ENCODE measurements around the gene ZFPL1. TPM values are rescaled to one million over a fixed set of nuclear protein-coding genes. Genes with fewer than 3 reads are reported as not detected.

ZFPL1 gene
- total and polyA plus RNA-seq, 3 experiments from 2014 or later: 24.4 to 33.5 (median 30.8) TPM

GRCh38 chr11:65129649-65130441 is 45.8 kb downstream of the ZFPL1 start:
- H3K4me3 Mint-ChIP-seq: peak overlapping the region in 1 of 7 donors; percentile 64
- H3K27me3 Mint-ChIP-seq: peaks cover 0 to under 1% of the 10 kb centered on the region in 2 donors
- ChIA-PET POLR2A (interaction anchor here (0.6 kb wide), 1 partner anchor 1291 kb away, joined by 4 read pairs; the partner anchor contains the start of gene NPAS4), CTCF (interaction anchor here (0.9 to 2.4 kb wide), 3 partner anchors 8 to 18 kb away, joined by 3 to 10 read pairs (median 3); partner anchors contain the start of genes FAU, MRPL49, TM7SF2 and ZNHIT2)
- no peaks in the 10 kb centered on the region for H3K9me3 ChIP-seq (ENCODE audit: low read length)
- H3K27ac ChIP-seq (ENCODE audit: low read depth, low read length): no peak overlapping the region
- no peak overlapping the region for H3K4me3 ChIP-seq (ENCODE audit: low read length)
- peaks cover 16 to 34% (median 17%) of the 10 kb centered on the region in 3 donors for H3K4me1 Mint-ChIP-seq
- H3K27me3 ChIP-seq (ENCODE audit: insufficient read depth, low read length, poor library complexity, severe bottlenecking): no peaks in the 10 kb centered on the region
- H3K27ac Mint-ChIP-seq: peak overlapping the region in 1 of 8 donors; percentile 52
- H3K9me3 Mint-ChIP-seq: no peaks in the 10 kb centered on the region
- peaks cover 0 to 95% (median 7%) of the 10 kb centered on the region in 3 donors for H3K36me3 Mint-ChIP-seq
- peaks cover 66% of the 10 kb centered on the region for H3K36me3 ChIP-seq (ENCODE audit: insufficient read depth, low read length)
- peak in 1 of 5 donors; percentile 44 for DNase-seq
- peaks cover 15% of the 10 kb centered on the region for H3K4me1 ChIP-seq (ENCODE audit: insufficient read depth, low read length)

GRCh38 chr11:65130631-65131416 is 46.8 kb downstream of the ZFPL1 start:
- peaks cover 0 to 3% of the 10 kb centered on the region in 2 donors for H3K27me3 Mint-ChIP-seq
- Histone ChIP-seq H3K27ac (ENCODE audit: low read depth, low read length) (no peak overlapping the region), H3K36me3 (ENCODE audit: insufficient read depth, low read length) (peaks cover 57% of the 10 kb centered on the region), H3K4me3 (ENCODE audit: low read length) (no peak overlapping the region), H3K4me1 (ENCODE audit: insufficient read depth, low read length) (peaks cover 21% of the 10 kb centered on the region), H3K9me3 (ENCODE audit: low read length) (no peaks in the 10 kb centered on the region), H3K27me3 (ENCODE audit: insufficient read depth, low read length, poor library complexity, severe bottlenecking) (no peaks in the 10 kb centered on the region)
- POLR2A ChIA-PET: interaction anchor here (1.0 to 1.8 kb wide), 2 partner anchors 9 to 13 kb away, joined by 4 to 11 read pairs; partner anchors contain the start of genes FAU, MRPL49 and ZNHIT2
- CTCF ChIA-PET: interaction anchor here (0.9 to 2.4 kb wide), 7 partner anchors 9 to 50 kb away, joined by 3 to 10 read pairs (median 5); partner anchors contain the start of genes CAPN1, FAU, MRPL49 and TM7SF2
- H3K4me1 Mint-ChIP-seq: peaks cover 24 to 43% (median 27%) of the 10 kb centered on the region in 3 donors
- peak in 1 of 5 donors; percentile 38 for DNase-seq
- peaks cover 0 to 88% (median 5%) of the 10 kb centered on the region in 3 donors for H3K36me3 Mint-ChIP-seq
- peak overlapping the region in 6 of 8 donors; percentile 26 to 92 (median 56) for H3K27ac Mint-ChIP-seq
- H3K9me3 Mint-ChIP-seq: no peaks in the 10 kb centered on the region
- peak overlapping the region in 4 of 7 donors; percentile 20 to 99 (median 50) for H3K4me3 Mint-ChIP-seq

- no peak overlapping the region for H3K4me3 ChIP-seq (ENCODE audit: low read length)
- Mint-ChIP-seq H3K36me3 (peaks cover 0 to 83% (median 5%) of the 10 kb centered on the region in 3 donors), H3K4me3 (peak overlapping the region in 4 of 7 donors; percentile 20 to 99 (median 50)), H3K9me3 (no peaks in the 10 kb centered on the region), H3K4me1 (peaks cover 30 to 49% (median 32%) of the 10 kb centered on the region in 3 donors), H3K27me3 (peaks cover 0 to 4% of the 10 kb centered on the region in 2 donors), H3K27ac (peak overlapping the region in 7 of 8 donors; percentile 14 to 92 (median 42))
- POLR2A ChIA-PET: interaction anchor here (1.0 to 1.8 kb wide), 2 partner anchors 9 to 14 kb away, joined by 4 to 11 read pairs; partner anchors contain the start of genes FAU, MRPL49 and ZNHIT2
- peaks cover 53% of the 10 kb centered on the region for H3K36me3 ChIP-seq (ENCODE audit: insufficient read depth, low read length)
- CTCF ChIA-PET: interaction anchor here (0.6 to 1.7 kb wide), 6 partner anchors 10 to 121 kb away, joined by 3 to 5 read pairs (median 4); partner anchors contain the start of genes CAPN1, FAU, MRPL49 and TM7SF2
- H3K9me3 ChIP-seq (ENCODE audit: low read length): no peaks in the 10 kb centered on the region
- DNase-seq: peak in 1 of 5 donors; percentile 24
- H3K27me3 ChIP-seq (ENCODE audit: insufficient read depth, low read length, poor library complexity, severe bottlenecking): no peaks in the 10 kb centered on the region
- peaks cover 27% of the 10 kb centered on the region for H3K4me1 ChIP-seq (ENCODE audit: insufficient read depth, low read length)
- no peak overlapping the region for H3K27ac ChIP-seq (ENCODE audit: low read depth, low read length)
Measured at GRCh38 chr11:65131417-65131776, 47.4 kb downstream of the ZFPL1 start.

GRCh38 chr11:65131895-65132237 is 47.8 kb downstream of the ZFPL1 start:
- peaks cover 31% of the 10 kb centered on the region for H3K4me1 ChIP-seq (ENCODE audit: insufficient read depth, low read length)
- peak overlapping the region in 7 of 8 donors; percentile 6 to 84 (median 50) for H3K27ac Mint-ChIP-seq
- H3K36me3 Mint-ChIP-seq: peaks cover 0 to 78% (median 5%) of the 10 kb centered on the region in 3 donors
- H3K9me3 ChIP-seq (ENCODE audit: low read length): no peaks in the 10 kb centered on the region
- peak in 1 of 5 donors; percentile 24 for DNase-seq
- POLR2A ChIA-PET: interaction anchor here (1.0 to 1.8 kb wide), 2 partner anchors 10 to 14 kb away, joined by 4 to 11 read pairs; partner anchors contain the start of genes FAU, MRPL49 and ZNHIT2
- no peaks in the 10 kb centered on the region for H3K9me3 Mint-ChIP-seq
- no peaks in the 10 kb centered on the region for H3K27me3 ChIP-seq (ENCODE audit: insufficient read depth, low read length, poor library complexity, severe bottlenecking)
- CTCF ChIA-PET: interaction anchor here (0.6 to 1.7 kb wide), 6 partner anchors 10 to 120 kb away, joined by 3 to 5 read pairs (median 4); partner anchors contain the start of genes CAPN1, FAU, MRPL49 and TM7SF2
- H3K4me3 ChIP-seq (ENCODE audit: low read length): no peak overlapping the region
- H3K36me3 ChIP-seq (ENCODE audit: insufficient read depth, low read length): peaks cover 49% of the 10 kb centered on the region
- peaks cover 33 to 52% (median 36%) of the 10 kb centered on the region in 3 donors for H3K4me1 Mint-ChIP-seq
- peak overlapping the region in 4 of 7 donors; percentile 54 to 100 (median 96) for H3K4me3 Mint-ChIP-seq
- peaks cover 0 to 4% of the 10 kb centered on the region in 2 donors for H3K27me3 Mint-ChIP-seq
- H3K27ac ChIP-seq (ENCODE audit: low read depth, low read length): no peak overlapping the region

- no peaks in the 10 kb centered on the region for H3K27me3 ChIP-seq (ENCODE audit: insufficient read depth, low read length, poor library complexity, severe bottlenecking)
- Mint-ChIP-seq H3K27me3 (peaks cover 0 to 4% of the 10 kb centered on the region in 2 donors), H3K4me3 (peak overlapping the region; percentile 71 to 100 (median 98)), H3K4me1 (peaks cover 33 to 52% (median 36%) of the 10 kb centered on the region in 3 donors), H3K9me3 (no peaks in the 10 kb centered on the region), H3K27ac (peak overlapping the region in 7 of 8 donors; percentile 51 to 100 (median 99)), H3K36me3 (peaks cover 0 to 73% (median 4%) of the 10 kb centered on the region in 3 donors)
- ChIA-PET POLR2A (interaction anchor here (1.8 to 4.0 kb wide), 2 partner anchors 10 to 11 kb away, joined by 11 to 60 read pairs; partner anchors contain the start of genes FAU and MRPL49), CTCF (interaction anchor here (0.6 to 1.7 kb wide), 4 partner anchors 11 to 120 kb away, joined by 3 to 5 read pairs (median 4); partner anchors contain the start of genes FAU, MRPL49, TM7SF2 and ZNHIT2)
- peak overlapping the region; percentile 99 for H3K4me3 ChIP-seq (ENCODE audit: low read length)
- H3K36me3 ChIP-seq (ENCODE audit: insufficient read depth, low read length): peaks cover 44% of the 10 kb centered on the region
- H3K4me1 ChIP-seq (ENCODE audit: insufficient read depth, low read length): peaks cover 31% of the 10 kb centered on the region
- H3K27ac ChIP-seq (ENCODE audit: low read depth, low read length): no peak overlapping the region
- DNase-seq: peak in 1 of 5 donors; percentile 44
- H3K9me3 ChIP-seq (ENCODE audit: low read length): no peaks in the 10 kb centered on the region
Measured at GRCh38 chr11:65132238-65132987, 48.4 kb downstream of the ZFPL1 start.

- Histone ChIP-seq H3K27me3 (ENCODE audit: insufficient read depth, low read length, poor library complexity, severe bottlenecking) (no peaks in the 10 kb centered on the region), H3K4me1 (ENCODE audit: insufficient read depth, low read length) (peaks cover 31% of the 10 kb centered on the region), H3K4me3 (ENCODE audit: low read length) (peak overlapping the region; percentile 99), H3K27ac (ENCODE audit: low read depth, low read length) (peak overlapping the region; percentile 100), H3K9me3 (ENCODE audit: low read length) (no peaks in the 10 kb centered on the region), H3K36me3 (ENCODE audit: insufficient read depth, low read length) (peaks cover 44% of the 10 kb centered on the region)
- Mint-ChIP-seq H3K4me3 (peak overlapping the region; percentile 94 to 100 (median 98)), H3K9me3 (no peaks in the 10 kb centered on the region), H3K4me1 (peaks cover 35 to 52% (median 36%) of the 10 kb centered on the region in 3 donors), H3K27ac (peak overlapping the region; percentile 98 to 100 (median 100)), H3K36me3 (peaks cover 0 to 67% (median 4%) of the 10 kb centered on the region in 3 donors), H3K27me3 (peaks cover 0 to 4% of the 10 kb centered on the region in 2 donors)
- ChIA-PET POLR2A (interaction anchor here (0.6 to 4.0 kb wide), 4 partner anchors 11 to 463 kb away, joined by 3 to 60 read pairs (median 22); partner anchors contain the start of genes FAU, MRPL49, TM7SF2 and ZNHIT2), CTCF (interaction anchor here (2.1 to 2.2 kb wide), 2 partner anchors 11 to 182 kb away, joined by 7 read pairs; partner anchors contain the start of genes CDC42EP2, FAU and MRPL49)
- DNase-seq: peak in 3 of 5 donors; percentile 31 to 57 (median 49)
Measured at GRCh38 chr11:65132988-65133700, 49.1 kb downstream of the ZFPL1 start.

All from CD8-positive, alpha-beta memory T cell (primary cell).